Neural progenitor cell (in vitro differentiated cells): ENCODE results near the gene DOK3.

Experiments used
- EZH2 ChIP-seq: fragments of 200-600 bp; sonication (generic); IDR thresholded peaks from 2 replicates; pipeline ENCODE4 v1.6.1; 2017; ENCODE audit warnings: antibody characterized with exemption, mild to moderate bottlenecking, moderate library complexity
- TF ChIP-seq, protein P1 (sequence below): fragments of 200-600 bp; sonication (generic); IDR thresholded peaks from 2 replicates; pipeline ENCODE4 v1.5.1; 2017; ENCODE audit warnings: antibody characterized with exemption, mild to moderate bottlenecking

DNA sequence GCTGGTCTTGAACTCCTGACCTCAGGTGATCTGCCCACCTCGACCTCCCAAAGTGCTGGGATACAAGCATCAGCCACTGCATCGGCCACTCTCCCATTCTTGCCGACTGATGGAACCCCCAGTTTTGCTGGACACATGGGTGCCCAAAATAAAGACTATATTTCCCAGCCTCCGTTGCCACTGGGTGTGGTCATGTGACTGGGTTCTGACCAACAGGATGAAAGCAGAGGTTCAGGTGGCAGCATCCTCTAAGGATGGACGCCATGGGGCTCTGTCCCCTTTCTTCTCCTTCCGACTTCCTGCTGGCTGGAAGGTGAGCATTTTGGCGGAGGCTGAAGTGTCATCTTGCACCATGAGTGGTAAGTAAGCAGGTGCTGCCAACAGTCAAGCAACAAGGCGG lies 22.5 kb downstream of the DOK3 start:
- TF ChIP-seq, protein P1, sequence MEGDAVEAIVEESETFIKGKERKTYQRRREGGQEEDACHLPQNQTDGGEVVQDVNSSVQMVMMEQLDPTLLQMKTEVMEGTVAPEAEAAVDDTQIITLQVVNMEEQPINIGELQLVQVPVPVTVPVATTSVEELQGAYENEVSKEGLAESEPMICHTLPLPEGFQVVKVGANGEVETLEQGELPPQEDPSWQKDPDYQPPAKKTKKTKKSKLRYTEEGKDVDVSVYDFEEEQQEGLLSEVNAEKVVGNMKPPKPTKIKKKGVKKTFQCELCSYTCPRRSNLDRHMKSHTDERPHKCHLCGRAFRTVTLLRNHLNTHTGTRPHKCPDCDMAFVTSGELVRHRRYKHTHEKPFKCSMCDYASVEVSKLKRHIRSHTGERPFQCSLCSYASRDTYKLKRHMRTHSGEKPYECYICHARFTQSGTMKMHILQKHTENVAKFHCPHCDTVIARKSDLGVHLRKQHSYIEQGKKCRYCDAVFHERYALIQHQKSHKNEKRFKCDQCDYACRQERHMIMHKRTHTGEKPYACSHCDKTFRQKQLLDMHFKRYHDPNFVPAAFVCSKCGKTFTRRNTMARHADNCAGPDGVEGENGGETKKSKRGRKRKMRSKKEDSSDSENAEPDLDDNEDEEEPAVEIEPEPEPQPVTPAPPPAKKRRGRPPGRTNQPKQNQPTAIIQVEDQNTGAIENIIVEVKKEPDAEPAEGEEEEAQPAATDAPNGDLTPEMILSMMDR = no peak
- TF ChIP-seq EZH2 = no peak
